ENCODE measurements around the gene ADIG.

DNA sequence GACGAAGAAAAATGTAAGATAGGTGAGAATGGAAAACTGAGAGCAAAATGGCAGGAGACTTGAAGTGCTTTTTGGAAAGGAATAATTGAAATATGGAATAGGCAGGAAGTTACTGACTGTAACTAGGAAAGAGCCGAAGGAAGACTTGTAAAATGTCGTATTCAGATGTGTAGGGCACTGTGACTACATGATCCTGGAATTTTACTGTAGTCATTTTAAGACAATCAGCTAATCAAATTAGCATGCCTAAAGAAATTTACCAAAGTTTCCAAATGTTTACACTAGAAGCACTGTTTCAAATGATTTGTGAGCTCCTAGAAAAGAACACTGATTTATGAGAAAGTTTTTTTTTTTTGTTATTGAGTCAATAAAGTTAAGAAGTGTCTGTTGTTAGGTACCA is 21.2 kb upstream of the ADIG start:
- TF ChIP-seq, protein P1, sequence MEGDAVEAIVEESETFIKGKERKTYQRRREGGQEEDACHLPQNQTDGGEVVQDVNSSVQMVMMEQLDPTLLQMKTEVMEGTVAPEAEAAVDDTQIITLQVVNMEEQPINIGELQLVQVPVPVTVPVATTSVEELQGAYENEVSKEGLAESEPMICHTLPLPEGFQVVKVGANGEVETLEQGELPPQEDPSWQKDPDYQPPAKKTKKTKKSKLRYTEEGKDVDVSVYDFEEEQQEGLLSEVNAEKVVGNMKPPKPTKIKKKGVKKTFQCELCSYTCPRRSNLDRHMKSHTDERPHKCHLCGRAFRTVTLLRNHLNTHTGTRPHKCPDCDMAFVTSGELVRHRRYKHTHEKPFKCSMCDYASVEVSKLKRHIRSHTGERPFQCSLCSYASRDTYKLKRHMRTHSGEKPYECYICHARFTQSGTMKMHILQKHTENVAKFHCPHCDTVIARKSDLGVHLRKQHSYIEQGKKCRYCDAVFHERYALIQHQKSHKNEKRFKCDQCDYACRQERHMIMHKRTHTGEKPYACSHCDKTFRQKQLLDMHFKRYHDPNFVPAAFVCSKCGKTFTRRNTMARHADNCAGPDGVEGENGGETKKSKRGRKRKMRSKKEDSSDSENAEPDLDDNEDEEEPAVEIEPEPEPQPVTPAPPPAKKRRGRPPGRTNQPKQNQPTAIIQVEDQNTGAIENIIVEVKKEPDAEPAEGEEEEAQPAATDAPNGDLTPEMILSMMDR (conservative IDR thresholded peaks at IDR 0.05 in 1 of 2, IDR thresholded peaks at IDR 0.05 in 1 of 2; ENCODE audit: extremely low read depth in 1 of 2, insufficient read depth in 1 of 2, low read depth in 1 of 2, low read length in 2 of 2): no peak
- TF ChIP-seq EZH2 (IDR thresholded peaks at IDR 0.05; ENCODE audit: borderline replicate concordance, low read length): no peak

All from mammary epithelial cell (primary cell).